ENCODE data around the gene BPI.

- TF ChIP-seq EZH2phosphoT487 (IDR thresholded peaks at IDR 0.05; ENCODE audit: insufficient read depth, low read depth) = no peak
- TF ChIP-seq EZH2 (IDR thresholded peaks at IDR 0.05; ENCODE audit: insufficient read depth, poor library complexity, severe bottlenecking) = no peak
Measured at GRCh38 chr20:38334016-38334415, 30.1 kb downstream of the BPI start.

All from GM23248 (cell line).